Measurements from ENCODE around the gene KIAA1549. TPM values are rescaled to one million over a fixed set of nuclear protein-coding genes. Genes with fewer than 3 reads are reported as not detected.
"Not testable (repeated sequence)": the region's sequence is repeated elsewhere in the genome, so short reads cannot be mapped to it uniquely, and the experiment has no call there.

KIAA1549 gene
- 3.4 TPM for total RNA-seq (ENCODE audit: insufficient read depth, low replicate concordance)

- peak; percentile 67 for DNase-seq (ENCODE audit: low spot score)
Measured at GRCh38 chr7:138981332-138982203, at the start of gene KIAA1549. KIAA1549 (minus strand) TSS chr7:138981389; CDS start chr7:138981269, 120 bp downstream.

GRCh38 chr7:139029353-139029752 lies 48.2 kb upstream of the KIAA1549 start:
- DNase-seq (ENCODE audit: low spot score) = no peak

GRCh38 chr7:139026551-139026950 lies 45.4 kb upstream of the KIAA1549 start:
- DNase-seq (ENCODE audit: low spot score) = no peak

GRCh38 chr7:139025861-139026260 lies 44.7 kb upstream of the KIAA1549 start:
- DNase-seq (ENCODE audit: low spot score) = not testable (repeated sequence)

- DNase-seq (ENCODE audit: low spot score) = no peak
Measured at GRCh38 chr7:139023076-139023475, 41.9 kb upstream of the KIAA1549 start.

GRCh38 chr7:139022286-139022685 lies 41.1 kb upstream of the KIAA1549 start:
- no peak for DNase-seq (ENCODE audit: low spot score)

- no peak for DNase-seq (ENCODE audit: low spot score)
Measured at GRCh38 chr7:139018910-139019309, 37.7 kb upstream of the KIAA1549 start.

GRCh38 chr7:139016931-139017511 lies 35.8 kb upstream of the KIAA1549 start:
- DNase-seq (ENCODE audit: low spot score) = peak; percentile 71

- DNase-seq (ENCODE audit: low spot score) = no peak
Measured at GRCh38 chr7:139011373-139011772, 30.2 kb upstream of the KIAA1549 start.

- no peak for DNase-seq (ENCODE audit: low spot score)
Measured at GRCh38 chr7:139004321-139005090, 23.3 kb upstream of the KIAA1549 start.

GRCh38 chr7:138999414-138999813 lies 18.2 kb upstream of the KIAA1549 start:
- no peak for DNase-seq (ENCODE audit: low spot score)

GRCh38 chr7:138992052-138992531 lies 10.9 kb upstream of the KIAA1549 start:
- DNase-seq (ENCODE audit: low spot score) = no peak

- DNase-seq (ENCODE audit: low spot score) = no peak
Measured at GRCh38 chr7:138987686-138988085, 6.5 kb upstream of the KIAA1549 start.

GRCh38 chr7:138982204-138982623 lies 1.0 kb upstream of the KIAA1549 start:
- DNase-seq (ENCODE audit: low spot score) = no peak

GRCh38 chr7:138980563-138981291 lies 462 bp downstream of the KIAA1549 start:
- DNase-seq (ENCODE audit: low spot score) = peak; percentile 27

GRCh38 chr7:138979988-138980562 lies 1.1 kb downstream of the KIAA1549 start:
- no peak for DNase-seq (ENCODE audit: low spot score)

- DNase-seq (ENCODE audit: low spot score) = no peak
Measured at GRCh38 chr7:138979226-138979979, 1.8 kb downstream of the KIAA1549 start.

GRCh38 chr7:138978541-138979184 lies 2.5 kb downstream of the KIAA1549 start:
- DNase-seq (ENCODE audit: low spot score) = no peak

GRCh38 chr7:138976161-138976560 lies 5.0 kb downstream of the KIAA1549 start:
- DNase-seq (ENCODE audit: low spot score) = not testable (repeated sequence)

Measured in umbilical cord (tissue), 2 donors.